ENCODE results near the gene IGFBP2.

IGFBP2 gene

GRCh38 chr2:216665242-216665641 lies 32.0 kb downstream of the IGFBP2 start:
- DNase-seq: no peak

GRCh38 chr2:216665717-216666116 lies 32.5 kb downstream of the IGFBP2 start:
- no peak for DNase-seq

DNA sequence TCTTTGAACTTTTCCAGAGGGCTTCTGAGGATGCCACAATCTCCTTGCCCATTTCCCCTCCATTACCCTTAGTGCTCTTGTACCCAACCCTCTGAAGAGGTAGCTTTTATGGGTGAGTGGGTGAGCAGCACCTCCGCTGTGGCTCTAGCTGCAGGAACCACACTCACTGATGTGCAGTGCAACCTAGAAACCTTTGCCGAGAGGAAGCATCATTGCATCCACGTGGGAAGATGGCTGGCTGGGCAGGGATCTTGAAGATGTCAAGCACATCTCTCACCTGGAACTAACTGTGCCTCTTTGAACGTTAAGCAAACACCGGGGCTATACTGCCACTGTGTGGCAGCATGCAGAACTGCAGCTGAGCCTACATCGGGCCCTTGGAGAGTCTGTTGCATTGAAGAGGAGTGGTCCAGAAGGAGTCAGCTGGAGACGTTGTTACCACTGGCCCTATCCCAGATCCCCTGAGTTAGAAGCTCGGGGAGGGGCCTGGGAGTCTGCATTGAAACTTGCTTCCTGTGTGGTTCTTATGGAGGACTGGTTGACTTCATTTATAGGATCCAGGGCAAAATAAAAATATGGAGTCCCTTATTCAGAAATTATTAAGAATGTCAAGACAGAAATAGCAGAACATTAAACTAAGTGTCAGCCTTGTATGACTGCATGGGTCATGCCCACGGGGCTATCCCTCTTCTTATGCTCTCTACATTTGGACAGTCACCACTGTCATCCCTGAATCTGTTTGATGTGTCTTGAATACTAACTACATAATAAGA lies 33.4 kb downstream of the IGFBP2 start:
- peak; percentile 66 for DNase-seq

GRCh38 chr2:216670266-216671080 lies 37.3 kb downstream of the IGFBP2 start:
- no peak for DNase-seq

DNA sequence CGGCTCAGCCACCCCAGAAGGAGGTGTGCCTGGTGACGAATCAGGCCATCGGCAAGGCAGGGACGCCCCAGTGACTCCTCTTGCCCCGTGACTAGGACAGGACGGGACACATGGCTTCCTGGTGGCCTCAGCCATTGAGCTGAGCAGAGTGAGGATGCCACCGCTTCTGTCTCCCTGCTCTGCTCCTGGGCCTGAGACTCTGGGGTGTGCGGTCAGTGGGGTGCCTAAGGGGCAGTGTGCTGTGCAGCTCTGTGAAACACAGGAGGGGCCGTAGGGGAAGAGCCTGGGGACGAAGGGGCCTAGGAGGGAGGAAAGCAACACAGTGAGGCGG lies 37.8 kb downstream of the IGFBP2 start:
- no peak for DNase-seq

- no peak for DNase-seq
Measured at GRCh38 chr2:216671791-216672343, 38.6 kb downstream of the IGFBP2 start.

GRCh38 chr2:216672466-216672865 lies 39.2 kb downstream of the IGFBP2 start:
- no peak for DNase-seq

GRCh38 chr2:216673021-216673420 lies 39.8 kb downstream of the IGFBP2 start:
- DNase-seq: no peak

DNA sequence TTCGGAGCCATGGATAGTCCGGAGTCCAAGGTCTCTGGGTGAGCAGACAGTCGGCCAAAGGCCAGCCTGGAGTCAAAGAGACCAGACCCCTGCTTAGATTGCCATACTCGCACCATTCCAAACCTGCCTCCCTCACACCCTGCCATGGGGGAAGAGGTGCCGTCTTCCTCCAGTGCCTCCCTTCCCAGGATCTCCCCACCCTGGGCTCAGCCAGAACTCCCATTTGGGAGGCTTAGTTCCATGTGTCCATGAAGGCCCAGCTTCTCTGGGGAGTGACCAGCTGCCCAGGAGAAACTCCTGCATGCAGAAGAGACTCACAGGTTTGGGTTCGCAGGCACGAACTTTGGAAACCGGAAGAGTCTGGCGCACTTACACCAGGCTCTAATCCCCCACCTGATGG lies 40.4 kb downstream of the IGFBP2 start:
- no peak for DNase-seq

GRCh38 chr2:216674376-216674775 lies 41.2 kb downstream of the IGFBP2 start:
- DNase-seq: no peak

GRCh38 chr2:216676630-216677029 lies 43.4 kb downstream of the IGFBP2 start:
- no peak for DNase-seq

DNA sequence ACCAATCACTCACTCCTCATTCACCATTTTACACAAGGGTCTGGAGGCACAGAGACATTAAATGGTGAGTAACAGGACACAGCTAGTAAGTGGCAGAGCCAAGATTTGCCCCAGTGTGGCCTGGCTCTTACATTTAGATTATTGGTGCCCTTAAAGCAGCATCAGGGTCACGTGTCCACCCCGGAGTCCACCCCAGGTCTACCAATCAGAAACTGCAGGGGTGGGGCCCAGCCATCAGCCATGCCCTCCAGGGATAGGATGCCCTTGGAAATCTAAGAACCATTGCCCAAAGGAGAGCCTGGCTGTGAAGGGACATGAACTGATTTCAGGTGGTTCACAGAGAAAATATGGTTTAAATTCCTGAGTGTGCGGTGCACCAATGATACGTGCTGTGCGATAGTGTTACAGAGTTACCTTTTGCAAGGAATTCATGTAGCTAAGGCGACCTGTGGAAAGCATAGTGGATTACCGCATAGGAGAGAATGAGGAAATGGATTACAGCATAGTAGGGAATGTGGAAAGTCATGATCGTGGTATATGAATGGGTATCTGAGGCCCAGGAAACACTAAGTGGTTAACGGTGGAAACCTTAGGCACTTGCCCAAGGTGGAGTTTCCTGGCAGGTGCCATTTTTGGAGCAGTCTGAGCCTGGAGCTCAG lies 44.3 kb downstream of the IGFBP2 start:
- no peak for DNase-seq

- no peak for DNase-seq
Measured at GRCh38 chr2:216678098-216678465, 44.9 kb downstream of the IGFBP2 start.

GRCh38 chr2:216678813-216679657 lies 45.8 kb downstream of the IGFBP2 start:
- no peak for DNase-seq

DNA sequence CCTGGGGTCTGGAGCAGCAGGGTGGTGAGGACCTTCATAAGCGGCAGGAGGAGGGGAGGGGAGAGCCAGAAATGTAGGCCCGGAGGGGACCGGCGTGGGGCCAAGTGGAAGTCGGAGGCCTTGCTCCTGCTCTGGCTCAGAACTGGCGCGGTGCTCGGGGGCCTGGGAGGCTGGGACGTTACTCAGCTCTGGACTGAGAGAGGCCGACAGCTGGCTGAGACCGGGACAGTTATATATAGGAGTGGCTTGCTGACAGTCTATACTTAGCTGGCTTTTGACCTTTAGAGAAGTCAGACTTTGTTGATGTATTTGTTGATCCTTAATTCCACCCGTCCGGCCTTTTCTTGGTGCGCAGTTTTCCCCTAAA lies 46.4 kb downstream of the IGFBP2 start:
- no peak for DNase-seq

- no peak for DNase-seq
Measured at GRCh38 chr2:216680951-216681629, 47.9 kb downstream of the IGFBP2 start.

DNA sequence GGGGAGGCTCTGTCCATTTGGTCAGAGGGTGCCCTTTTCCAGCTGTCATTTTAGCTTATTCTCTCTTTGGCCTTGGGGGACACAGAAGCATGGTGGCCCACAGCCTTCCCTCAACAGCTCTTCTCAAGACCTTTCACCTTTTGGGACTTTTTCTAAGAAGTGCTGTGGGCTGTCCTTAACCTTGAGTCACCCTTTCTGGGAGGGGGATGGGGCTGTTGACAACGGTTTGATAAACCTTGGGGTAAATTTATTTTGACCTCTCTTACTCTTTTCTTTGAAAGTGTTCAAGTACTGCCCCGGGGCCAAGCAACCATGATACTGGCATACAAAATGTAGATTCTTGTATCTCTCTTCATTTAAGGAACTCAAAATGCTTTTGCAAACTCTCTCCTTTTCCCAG lies 48.5 kb downstream of the IGFBP2 start:
- DNase-seq: no peak

GRCh38 chr2:216683846-216684245 lies 50.6 kb downstream of the IGFBP2 start:
- DNase-seq: no peak

DNA sequence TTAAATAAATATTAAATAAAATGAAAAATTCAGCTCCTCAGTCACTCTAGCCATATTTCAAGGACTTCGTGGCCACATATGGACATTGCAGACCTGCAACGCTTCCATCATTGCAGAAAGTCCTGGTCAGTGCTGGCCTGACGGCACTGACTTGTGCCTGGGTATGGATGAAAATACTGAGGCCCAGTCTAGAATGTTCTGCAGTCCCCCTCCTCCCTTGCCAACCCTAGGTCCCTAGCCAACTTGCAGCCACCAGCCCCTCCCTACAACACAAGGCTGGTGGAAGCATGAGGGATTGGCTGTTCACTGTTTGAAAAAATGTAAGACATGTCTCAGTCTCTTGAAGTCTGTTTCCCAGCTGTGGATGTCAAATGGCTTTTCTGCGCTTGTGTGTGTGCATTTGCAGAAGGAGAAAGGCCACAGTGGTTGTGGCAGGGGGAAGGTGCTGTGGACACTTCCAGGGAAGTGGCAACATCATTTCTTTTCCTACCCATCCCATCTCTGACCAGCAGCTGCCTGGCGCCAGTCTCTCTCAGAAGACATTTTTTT lies 52.2 kb downstream of the IGFBP2 start:
- no peak for DNase-seq

GRCh38 chr2:216687111-216687510 lies 53.9 kb downstream of the IGFBP2 start:
- DNase-seq: no peak

GRCh38 chr2:216687646-216688045 lies 54.4 kb downstream of the IGFBP2 start:
- DNase-seq: peak; percentile 24

All from CD4-positive, alpha-beta T cell treated with Interleukin-6 for 4 hours (primary cell).